GM12873 (cell line): ENCODE results near the gene SCAMP5.

ENCODE experiments used
- CTCF ChIP-seq: IDR thresholded peaks from 2 replicates; pipeline ENCODE4 v1.5.1; 2012; ENCODE audit warnings: low read depth, mild to moderate bottlenecking, moderate library complexity, low read length, control low read depth; ENCODE audit not compliant: insufficient read depth; ENCODE audit errors: missing control alignments

SCAMP5 gene

GRCh38 chr15:75007216-75007615, 11.9 kb downstream of the SCAMP5 start:
- no peak for TF ChIP-seq CTCF

- no peak for TF ChIP-seq CTCF
Observed at GRCh38 chr15:75008221-75008625, 12.9 kb downstream of the SCAMP5 start.

- TF ChIP-seq CTCF: no peak
Observed at GRCh38 chr15:75008629-75009326, 13.4 kb downstream of the SCAMP5 start.

GRCh38 chr15:75016431-75016830, 21.1 kb downstream of the SCAMP5 start:
- TF ChIP-seq CTCF: no peak

GRCh38 chr15:75019916-75020315, 24.6 kb downstream of the SCAMP5 start:
- no peak for TF ChIP-seq CTCF

- no peak for TF ChIP-seq CTCF
Observed at GRCh38 chr15:75021341-75021740, 26.0 kb downstream of the SCAMP5 start.

- TF ChIP-seq CTCF: no peak
Observed at GRCh38 chr15:75022783-75023180, 27.4 kb downstream of the SCAMP5 start.
